HTERT RPE-1 (cell line): ENCODE data around the gene SPATA13.
"Not testable (repeated sequence)": the region's sequence is repeated elsewhere in the genome, so short reads cannot be mapped to it uniquely, and the experiment has no call there.

Experiments used
- in situ Hi-C: fragments of 300-500 bp; cut with MboI; formaldehyde crosslinking; loops from 4 replicates; pipeline ENCODE4 v1.14.3; 2020; ENCODE audit warnings: low sequenced_read_pairs

SPATA13 gene

DNA sequence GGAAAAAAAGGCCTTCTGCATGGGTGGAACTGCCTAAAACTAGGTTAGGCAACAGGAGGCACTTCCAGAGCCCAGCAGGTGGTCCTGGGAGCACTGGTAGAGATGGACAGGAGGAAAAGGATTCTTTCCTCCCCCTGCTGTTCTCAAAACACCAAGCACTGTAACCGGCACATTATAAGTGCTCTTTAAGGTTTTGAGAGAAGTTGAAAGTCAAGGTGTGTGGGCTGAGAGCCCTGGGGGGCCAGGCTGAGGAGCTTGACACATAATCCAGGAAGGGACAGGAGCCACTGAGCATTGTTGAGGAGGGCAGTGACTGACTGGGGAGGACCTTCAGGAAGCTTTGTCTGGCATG lies 32.3 kb downstream of the SPATA13 start:
- in situ Hi-C loops = no loop called here

GRCh38 chr13:24194447-24194846 lies 33.9 kb downstream of the SPATA13 start:
- in situ Hi-C loops = no loop called here

DNA sequence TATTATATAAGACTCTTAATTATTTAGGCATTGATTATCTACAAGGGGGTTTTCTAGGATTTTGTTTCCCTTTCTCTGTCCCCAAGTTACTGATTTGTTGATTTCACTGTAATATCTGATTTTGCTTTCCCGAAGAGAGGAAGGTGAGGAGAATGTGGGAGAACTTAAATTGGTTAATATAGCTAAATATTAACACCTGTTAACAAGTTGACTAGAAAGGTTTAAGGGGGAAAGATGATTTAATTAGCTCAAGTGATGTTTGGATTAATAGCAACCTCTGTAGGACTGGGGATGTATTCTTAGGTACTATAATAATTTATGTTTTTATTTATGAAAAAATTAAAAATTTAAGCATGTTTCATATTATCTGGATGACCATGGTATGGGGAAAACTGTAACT lies 35.1 kb downstream of the SPATA13 start:
- in situ Hi-C loops = no loop called here

DNA sequence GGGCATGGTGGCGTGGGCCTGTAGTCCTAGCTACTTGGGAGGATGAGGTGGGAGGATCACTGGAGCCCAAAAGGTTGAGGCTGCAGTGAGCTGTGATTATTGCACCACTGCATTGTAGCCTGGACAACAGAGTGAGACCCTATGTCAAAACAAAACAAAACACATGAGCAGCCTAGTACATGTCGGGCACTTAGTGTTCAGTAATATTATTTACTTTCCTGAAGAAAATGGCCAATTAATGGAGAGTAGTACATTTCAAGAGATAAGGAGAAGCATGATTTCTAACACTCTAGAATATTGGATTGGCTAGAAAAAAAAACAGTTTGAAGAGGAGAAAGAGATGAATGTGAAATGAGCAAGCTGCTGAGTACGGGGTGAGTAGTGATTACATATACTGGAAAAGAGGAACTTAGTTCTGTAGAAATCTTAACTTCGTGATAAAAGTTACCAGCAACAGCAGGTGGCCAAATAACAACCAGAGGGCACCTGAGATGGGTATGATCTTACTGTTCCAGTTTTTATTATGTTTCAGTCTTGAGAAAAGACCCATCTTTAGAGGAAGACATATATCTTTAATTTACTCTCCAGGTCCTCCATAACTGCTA lies 36.2 kb downstream of the SPATA13 start:
- in situ Hi-C loops = no loop called here

- in situ Hi-C loops = no loop called here
Observed at GRCh38 chr13:24199016-24199415, 38.5 kb downstream of the SPATA13 start.

DNA sequence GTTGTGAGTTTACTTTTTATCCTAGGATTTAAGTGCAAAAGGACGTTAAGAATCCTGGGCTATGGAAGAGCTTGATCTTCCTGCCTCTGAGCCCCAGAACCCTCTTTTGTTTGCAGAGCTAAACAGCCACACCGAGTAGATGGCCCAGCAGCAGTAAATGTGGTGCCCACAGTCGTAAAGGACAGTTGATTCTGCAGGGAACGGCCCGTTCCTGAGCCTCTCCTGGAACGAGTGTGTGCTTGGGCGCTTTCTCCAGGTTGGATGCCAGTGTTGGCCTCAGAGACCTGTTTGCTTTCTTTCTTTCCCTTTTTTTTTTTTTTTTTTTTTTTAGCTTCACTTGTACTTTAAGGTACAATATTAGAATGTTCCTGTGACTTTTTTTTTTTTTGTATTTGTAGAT lies 41.7 kb downstream of the SPATA13 start:
- in situ Hi-C loops = no loop called here

- in situ Hi-C loops = no loop called here
Observed at GRCh38 chr13:24203273-24203672, 42.8 kb downstream of the SPATA13 start.

- in situ Hi-C loops = no loop called here
Observed at GRCh38 chr13:24203811-24204210, 43.3 kb downstream of the SPATA13 start.

GRCh38 chr13:24205076-24205475 lies 44.6 kb downstream of the SPATA13 start:
- in situ Hi-C loops = not testable (repeated sequence)

DNA sequence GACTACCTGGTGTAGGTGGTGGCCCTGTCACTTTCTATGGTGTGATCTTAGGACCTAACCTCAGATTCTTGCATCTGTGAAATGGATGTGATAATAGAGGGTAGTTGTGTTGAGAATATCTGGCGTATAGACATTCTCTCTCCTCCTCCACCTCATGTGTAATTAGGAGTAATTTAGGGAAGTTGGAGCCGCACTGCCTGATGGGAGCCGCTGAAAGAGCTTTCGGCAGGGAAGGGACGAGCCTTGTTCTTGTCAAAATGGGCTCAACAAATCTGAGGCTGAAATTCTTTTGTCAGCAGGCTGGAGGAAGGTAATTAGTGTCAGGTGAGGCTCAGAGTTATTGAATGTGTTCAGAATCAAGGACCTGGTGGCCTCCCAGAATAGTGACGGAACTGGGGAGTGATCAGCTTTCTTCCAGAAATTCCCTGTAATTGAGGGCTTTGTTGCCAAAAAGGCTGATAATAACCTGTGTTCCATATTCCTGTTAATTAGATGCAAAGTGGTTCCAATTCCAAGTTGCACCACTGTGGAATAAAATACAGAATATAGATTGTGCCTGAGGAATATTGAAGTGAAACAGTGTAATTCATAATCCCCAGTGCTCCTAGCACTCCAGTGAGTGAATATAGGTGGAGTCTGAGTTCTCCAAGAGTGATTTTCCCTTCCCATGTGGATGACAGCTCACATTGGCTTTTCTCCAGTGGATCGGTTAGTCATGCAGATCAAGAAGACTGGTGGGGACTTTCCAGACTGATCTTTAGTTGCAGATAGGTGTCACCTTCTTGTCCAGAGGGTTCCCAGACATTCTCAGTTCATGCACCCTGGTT lies 47.5 kb downstream of the SPATA13 start:
- in situ Hi-C loops = no loop called here

GRCh38 chr13:24209138-24209537 lies 48.6 kb downstream of the SPATA13 start:
- in situ Hi-C loops = no loop called here

GRCh38 chr13:24212254-24212653 lies 51.7 kb downstream of the SPATA13 start:
- in situ Hi-C loops = no loop called here

DNA sequence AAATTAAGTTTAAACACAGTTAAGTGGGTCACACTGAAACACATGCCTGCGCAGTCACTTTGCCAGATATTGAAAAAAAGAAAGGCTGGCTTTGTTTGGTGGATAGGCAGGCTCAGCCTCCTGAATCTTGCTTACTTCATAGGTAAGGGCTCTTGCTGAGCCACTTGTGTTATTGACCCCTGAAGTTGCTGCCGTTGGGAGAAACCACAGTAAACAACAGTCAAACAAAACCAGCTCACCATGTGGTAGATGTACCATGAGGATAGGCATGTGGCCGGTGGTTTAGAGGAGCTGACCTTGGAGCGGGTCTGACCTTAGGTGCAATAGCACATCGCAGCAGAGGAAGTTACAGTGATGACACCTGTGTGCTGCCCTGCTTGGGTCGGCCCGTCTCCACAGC lies 52.2 kb downstream of the SPATA13 start:
- in situ Hi-C loops = no loop called here

DNA sequence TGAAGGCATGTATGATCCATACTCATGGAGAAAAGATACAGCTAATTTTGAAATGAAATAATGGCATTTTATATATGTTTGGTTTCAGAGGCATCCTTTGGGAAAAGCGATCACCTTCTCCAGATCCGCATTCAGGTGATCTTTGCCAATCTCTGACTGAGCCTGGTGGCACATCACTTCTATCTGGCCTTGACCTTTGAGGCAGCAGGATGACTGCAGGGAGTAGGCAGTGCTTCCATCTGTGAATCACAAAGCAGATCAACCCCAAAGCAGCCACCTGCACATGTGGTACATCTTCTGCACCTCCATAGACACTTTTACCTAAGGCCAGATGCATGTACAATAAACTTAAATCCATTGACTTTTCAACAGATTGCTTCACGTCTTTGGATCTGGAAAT lies 53.4 kb downstream of the SPATA13 start:
- in situ Hi-C loops = no loop called here

- in situ Hi-C loops = no loop called here
Observed at GRCh38 chr13:24214528-24214927, 54.0 kb downstream of the SPATA13 start.

DNA sequence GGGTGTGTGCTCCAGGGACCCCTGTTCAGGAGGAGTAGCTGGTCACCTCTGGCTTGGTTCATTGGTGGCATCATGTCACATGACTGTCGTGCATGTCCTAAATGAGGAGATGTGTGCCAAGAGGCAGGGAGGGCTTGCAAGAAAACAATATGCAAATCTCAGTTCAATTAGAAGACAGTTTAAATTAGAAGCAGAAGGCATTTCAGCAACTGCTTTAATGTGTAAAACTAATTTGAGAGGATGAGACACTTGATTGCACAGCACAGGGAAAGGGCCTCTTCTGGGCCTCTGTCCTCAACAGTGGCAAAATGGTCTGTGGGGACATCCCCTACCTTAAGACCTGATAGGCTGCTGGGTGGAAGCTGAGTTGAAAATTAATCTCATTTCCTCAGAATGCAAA lies 54.6 kb downstream of the SPATA13 start:
- in situ Hi-C loops = no loop called here

- in situ Hi-C loops = no loop called here
Observed at GRCh38 chr13:24215732-24216131, 55.2 kb downstream of the SPATA13 start.

DNA sequence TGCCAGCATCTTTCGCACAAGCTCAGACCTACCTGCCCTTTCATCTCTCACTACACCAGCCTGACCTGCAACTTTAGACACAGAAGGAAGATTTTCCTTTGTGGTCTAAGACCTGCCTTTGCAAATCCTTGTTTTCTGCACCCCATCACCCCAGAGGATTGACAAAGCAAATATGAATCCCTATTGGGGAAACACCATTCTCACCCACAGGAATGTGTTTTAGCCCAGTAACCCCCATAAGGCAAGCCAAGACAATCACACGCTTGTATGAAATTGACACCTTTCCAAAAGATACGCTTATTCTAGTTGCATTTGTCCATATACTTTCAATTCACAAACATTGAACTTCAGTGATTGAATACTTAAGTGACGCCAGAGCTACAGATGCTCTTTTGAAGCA lies 55.7 kb downstream of the SPATA13 start:
- in situ Hi-C loops = no loop called here

- in situ Hi-C loops = not testable (repeated sequence)
Observed at GRCh38 chr13:24216779-24217178, 56.3 kb downstream of the SPATA13 start.

DNA sequence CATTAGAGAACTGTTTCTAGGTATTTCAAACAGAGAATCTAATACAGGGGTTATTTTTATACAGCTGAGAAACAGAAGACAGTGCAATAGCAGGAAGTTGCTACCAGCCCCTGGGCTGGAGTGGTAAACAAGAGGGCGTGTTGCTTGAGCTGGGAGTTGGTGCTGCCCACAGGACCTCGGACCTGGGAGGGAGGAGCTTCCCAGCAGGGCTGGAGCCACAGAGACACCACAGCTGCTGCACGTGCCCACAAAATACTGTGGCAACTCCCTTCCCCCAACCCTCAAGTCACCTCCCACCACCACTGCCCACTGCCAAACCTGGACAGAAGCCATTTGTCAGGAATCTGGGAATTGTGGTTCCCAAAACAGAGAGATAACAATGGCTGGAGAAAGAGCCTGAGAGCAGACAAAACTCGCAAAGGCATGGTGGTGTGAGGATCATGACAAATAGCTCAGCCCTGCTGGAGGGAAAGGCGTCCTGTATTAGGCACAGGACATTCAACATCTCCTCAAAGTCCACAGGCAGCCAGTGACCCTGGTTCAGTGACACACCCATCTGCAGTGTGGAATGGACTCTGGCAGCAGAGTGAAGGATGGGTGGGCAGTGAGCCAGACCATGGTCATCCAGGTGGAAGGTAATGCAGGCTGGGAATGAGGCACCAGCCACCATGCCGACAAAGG lies 57.2 kb downstream of the SPATA13 start:
- in situ Hi-C loops = no loop called here

- in situ Hi-C loops = no loop called here
Observed at GRCh38 chr13:24218338-24218737, 57.8 kb downstream of the SPATA13 start.

DNA sequence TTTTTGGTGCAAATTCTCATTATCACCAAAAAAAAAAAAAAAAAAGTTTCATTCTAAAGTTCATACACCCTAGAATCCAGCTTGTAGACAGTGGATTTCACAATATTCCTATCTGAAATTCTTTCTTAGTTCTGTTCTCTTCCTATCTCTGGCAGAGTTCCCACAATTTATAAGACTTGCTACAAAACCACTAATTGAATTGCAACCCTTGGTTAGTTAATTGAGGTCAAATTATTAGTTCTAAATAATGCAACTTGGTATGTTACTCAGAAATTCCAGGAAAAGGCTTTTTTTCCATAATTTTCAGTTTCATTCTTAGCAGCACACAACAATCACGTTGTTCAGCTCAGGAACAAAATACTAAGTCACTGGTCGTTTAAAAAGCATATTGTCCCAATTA lies 58.5 kb downstream of the SPATA13 start:
- in situ Hi-C loops = no loop called here
